Umbilical cord (tissue), 2 donors: Measurements from ENCODE around the gene KRTAP5-3. TPM values are rescaled to one million over a fixed set of nuclear protein-coding genes. Genes with fewer than 3 reads are reported as not detected.
"Not testable (repeated sequence)": the region's sequence is repeated elsewhere in the genome, so short reads cannot be mapped to it uniquely, and the experiment has no call there.

Source experiments
- DNase-seq: peaks from one replicate; pipeline ENCODE4 v3.0.0-alpha.2; 2015; ENCODE audit warnings: low spot score
- total RNA-seq: library from RNA; depleted of rRNA; stranded (reverse); fragments of >200 nt; gene quantifications from one replicate; pipeline ENCODE4 v1.2.3, GENCODE V29; 2014; ENCODE audit warnings: low replicate concordance; ENCODE audit not compliant: insufficient read depth

Gene KRTAP5-3
- total RNA-seq, 1 donor from 2014 or later, result not detected

DNA sequence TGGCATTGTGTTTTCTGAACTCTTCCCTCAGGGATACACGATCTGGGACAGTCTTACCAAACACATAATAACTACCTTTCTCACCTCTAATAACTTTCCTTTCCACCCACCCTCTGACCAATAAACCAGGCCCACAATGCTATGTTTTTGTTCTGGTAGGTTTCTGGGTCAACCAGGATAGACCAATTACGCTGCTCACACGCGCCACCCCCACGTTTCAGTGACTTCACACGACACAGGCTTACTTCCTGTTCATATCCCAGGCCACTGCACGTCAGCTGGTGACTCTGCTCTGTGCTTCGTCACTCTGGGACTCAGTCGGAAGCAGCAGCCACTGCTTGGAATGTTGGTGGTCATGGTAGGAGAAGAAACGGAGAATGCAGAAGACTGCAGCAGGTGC lies 11.2 kb upstream of the KRTAP5-3 start:
- no peak for DNase-seq

DNA sequence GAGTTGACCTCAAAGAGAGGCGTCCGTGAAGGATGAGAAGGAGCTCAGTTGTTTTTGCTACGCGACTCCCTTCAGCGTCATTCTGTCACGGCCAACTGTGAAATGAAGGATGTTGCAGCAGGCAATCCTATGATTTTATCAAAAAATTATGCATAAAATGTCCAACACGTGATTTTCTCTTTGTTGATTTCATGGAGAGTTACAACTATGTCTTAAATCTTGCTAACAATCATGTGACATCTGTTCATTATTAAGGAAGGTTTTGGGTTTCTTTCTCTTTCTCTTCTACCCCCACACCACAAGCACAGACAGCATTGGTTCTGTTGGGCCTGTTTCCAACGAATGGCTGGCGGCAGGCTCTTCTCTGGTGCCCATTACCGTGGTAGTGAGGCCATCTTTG lies 10.0 kb upstream of the KRTAP5-3 start:
- DNase-seq, result no peak

DNA sequence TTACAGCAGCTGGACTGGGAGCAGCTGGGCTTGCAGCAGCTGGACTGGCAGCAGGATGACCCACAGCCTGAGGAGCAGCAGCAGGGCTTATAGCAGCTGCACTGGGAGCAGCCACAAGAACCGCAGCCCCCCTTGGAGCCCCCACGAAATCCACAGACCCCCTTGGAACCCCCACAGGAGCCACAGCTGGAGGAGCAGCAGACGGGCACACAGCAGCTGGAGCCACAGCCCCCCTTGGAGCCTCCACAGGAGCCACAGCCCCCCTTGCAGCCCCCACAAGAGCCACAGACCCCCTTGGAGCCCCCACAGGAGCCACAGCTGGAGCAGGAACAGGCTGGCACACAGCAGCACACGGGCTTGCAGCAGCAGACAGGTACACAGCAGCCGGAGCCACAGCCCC lies 362 bp downstream of the KRTAP5-3 start:
- DNase-seq, result not testable (repeated sequence)

DNA sequence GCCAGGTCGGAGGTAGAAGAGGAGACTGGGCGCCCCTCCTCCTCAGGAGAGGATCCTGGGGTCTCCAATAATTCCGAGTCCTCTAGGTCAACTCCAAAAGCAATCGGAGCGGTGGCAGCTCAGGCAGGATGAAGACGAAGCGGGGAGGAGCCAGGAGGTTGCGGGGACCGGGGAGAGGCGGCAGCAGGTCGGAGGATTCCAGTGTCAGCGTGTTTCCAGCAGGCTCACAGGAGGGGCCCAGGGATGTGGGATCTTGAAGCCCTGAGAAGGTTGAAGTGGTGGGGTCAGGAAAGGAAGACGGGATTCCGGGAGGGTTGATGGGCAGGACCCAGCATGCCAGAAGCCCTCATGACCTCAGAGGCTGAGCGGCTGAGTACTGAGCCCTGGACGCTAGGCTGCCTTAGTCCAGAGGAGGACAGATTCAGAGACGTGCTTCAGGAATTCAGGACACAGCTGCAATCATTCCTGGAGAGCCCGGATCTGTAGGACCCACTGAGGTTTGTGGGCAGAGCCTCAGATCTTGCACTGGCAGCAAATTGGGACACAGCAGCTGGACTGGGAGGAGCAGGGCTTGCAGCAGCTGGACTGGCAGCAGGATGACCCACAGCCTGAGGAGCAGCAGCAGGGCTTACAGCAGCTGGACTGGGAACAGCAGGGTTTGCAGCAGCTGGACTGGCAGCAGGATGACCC lies 962 bp downstream of the KRTAP5-3 start:
- peak; percentile 49 for DNase-seq

DNA sequence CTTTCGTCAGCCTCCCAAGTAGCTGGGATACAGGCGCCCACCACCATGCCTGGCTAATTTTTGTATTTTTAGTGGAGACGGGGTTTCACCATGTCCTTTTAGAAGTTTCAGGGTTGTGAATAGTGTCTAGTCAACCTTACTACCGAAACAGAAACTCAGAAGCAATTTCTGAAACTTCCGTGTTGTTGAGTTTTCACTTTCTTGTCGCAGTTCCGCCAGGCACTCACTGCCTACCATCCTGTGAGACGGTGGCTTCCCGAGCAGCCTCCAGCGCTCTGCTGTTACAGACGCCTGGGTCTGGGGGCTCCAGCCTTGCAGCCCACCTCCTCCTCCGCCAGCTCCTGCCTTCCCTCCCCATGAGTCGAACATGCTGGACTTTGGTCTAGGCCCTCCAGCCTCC lies 2.3 kb downstream of the KRTAP5-3 start:
- not testable (repeated sequence) for DNase-seq

DNA sequence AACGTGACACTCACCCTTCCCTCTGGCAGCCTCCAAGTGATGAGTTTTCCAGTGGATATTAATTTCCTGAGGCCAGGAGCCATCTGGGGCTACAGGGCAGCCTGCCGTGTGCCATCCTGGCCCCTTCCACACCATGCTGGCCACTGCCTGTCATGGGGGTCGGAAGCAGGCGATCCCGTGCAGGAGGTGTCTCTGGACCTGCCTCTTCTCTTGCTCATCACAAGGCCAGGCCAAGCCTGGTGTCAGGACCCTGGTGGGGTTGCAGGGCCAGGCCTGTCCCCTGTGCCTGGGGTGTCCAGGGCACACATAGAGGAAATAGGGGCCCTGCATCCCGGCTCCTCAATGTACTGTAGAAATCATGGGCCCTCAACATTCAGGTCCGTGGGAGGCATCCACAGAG lies 3.6 kb downstream of the KRTAP5-3 start:
- DNase-seq, result no peak

DNA sequence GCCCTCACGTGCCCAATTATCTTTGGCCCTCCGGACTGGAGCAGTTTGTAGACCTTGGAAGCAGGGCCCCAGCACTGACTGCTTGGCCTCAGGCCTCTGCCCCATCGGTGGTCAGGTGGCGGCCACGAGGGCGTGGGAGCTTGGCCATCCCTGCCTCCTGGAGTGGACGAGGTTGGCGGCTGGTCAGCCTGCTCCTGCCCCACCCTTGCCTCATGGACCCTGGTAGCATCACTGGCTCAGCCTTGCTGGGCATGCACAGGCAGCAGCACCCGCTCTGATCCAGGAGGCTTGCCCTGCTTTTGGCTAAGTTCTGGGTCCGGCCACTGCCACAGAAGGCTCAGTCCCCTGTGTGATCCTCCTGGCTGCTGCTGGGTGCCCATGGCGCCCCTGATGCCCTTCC lies 4.1 kb downstream of the KRTAP5-3 start:
- no peak for DNase-seq

DNA sequence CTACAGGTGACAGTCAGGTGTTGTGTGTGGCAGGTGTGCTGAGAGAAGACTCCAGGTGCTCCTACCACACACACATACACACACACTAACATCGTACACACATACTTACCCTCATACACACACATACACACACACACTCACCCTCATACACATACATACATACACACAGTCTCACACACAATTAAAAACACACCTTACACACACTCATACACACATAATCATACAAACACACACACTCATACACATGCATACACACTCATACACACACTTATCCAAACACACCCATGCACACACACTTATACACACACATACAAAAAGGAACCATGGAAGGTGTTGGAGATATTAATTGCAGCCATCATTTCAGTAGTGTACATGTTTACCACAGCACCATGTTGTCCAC lies 4.6 kb downstream of the KRTAP5-3 start:
- no peak for DNase-seq

DNA sequence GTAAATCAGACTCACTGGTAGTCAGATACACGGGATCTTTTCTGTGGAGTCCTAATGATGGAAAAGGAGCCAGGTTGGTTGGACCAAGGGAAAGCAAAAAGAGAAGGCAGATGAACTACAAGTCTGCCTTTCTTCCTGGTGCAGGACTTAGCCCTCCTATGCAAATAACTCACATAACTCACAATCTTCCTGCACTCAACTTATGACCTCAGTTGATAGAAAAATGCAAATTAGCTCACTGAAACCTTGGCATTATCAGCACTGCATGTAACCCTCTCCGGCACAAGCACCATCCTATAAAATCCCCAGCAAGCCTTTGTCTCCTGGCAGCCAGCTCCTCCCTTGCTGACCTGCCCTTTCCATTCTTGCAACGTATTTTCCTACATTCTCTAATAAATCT lies 6.6 kb downstream of the KRTAP5-3 start:
- not testable (repeated sequence) for DNase-seq

DNA sequence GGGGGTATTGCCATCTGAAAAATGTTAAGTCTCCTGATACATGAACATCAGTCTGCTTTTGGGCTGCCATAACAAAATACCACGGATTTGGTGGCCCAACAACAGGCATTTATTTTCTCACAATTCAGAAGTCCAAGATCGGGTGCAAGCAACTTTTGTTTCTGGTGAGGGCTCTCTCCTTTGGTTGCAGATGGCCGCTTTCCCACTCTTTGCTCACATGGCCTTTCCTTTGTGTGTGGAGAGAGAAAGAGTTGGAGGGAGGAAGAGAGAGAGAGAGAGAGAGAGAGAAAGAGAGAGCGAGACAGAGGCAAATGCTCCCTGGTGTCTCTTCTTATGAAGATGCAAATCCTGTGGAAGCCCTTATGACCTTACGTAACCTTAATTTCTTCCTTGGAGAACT lies 7.6 kb downstream of the KRTAP5-3 start:
- no peak for DNase-seq

DNA sequence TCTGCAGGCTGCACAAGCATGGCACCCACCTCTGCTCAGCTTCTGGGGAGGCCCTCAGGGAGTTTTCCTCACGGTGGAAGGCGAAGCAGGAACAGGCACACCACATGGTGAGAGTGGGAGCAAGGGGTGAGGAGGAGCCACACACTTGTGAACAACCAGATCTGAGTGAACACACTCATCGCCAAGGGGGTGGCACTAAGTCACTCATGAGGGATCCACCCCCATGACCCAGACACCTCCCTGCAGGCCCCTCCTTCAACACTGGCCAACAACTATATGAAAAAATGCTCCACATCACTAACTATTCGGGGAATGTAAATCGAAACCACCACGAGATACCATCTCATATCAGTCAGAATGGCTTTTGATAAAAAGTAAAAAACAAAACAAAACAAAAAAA lies 9.4 kb downstream of the KRTAP5-3 start:
- DNase-seq, result no peak

DNA sequence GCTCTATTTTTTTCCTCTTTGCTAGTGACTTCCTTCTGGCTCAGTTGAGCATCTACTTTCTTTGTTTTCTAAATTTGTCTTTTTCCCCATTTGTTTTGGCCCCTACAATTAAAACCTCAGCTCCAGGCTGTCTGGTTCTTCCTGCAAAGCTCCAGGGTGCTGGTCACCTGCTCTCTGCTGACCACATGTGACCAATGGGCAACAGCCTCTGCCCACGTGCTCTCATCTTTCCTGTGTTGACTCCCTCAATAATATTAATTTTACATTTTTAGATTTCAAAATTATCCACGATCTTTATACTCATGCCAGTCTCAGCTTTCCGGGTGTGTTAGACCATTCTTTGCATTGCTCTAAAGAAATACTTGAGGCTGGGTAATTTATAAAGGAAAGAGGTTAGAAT lies 9.9 kb downstream of the KRTAP5-3 start:
- DNase-seq, result not testable (repeated sequence)

DNA sequence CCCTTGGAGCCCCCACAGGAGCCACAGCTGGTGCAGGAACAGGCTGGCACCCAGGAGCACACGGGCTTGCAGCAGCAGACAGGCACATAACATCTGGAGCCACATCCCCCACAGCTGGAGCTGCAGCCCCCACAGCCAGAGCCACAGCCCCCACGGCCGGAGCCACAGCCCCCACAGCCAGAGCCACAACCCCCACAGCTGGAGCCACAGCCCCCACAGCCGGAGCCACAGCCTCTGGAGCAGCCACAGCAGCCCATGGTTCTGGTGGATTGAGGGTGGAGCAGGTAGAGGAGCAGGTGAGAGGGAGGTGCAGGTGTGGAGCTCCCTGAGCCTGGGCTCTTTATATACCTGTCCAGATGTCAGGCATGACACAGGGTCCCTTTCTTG lies 10.3 kb downstream of the KRTAP5-3 start, which contains the start of gene KRTAP5-2:
KRTAP5-2 (minus strand) TSS at position 301 of the 387 bp plus-strand sequence; CDS start at position 257, 44 bp downstream.
- DNase-seq, result no peak

DNA sequence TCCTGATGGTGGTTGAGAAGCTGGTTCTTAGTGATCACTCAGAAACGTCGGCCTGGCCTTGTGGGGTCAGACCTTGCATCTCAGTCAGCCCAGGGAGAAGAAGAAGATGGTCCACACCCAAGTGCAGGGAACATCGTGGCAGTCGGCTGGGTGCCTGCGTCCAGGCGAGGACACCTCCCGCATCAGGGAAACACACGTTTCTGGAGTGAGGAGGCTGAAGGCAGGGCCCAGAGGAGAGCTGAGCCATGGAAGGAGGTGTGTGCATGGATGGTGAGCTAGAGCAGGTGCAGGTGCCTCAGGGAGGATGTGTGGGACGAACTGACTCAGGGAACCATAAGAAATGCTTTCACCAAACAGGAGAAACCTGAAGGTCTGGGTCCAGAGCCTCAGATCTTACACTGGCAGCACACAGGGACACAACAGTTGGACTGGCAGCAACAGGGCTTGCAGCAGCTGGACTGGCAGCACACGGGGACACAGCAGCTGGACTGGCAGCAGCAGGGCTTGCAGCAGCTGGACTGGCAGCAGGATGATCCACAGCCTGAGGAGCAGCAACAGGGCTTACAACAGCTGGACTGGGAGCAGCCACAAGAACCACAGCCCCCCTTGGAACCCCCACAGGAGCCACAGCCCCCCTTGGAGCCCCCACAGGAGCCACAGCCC lies 10.8 kb downstream of the KRTAP5-3 start:
- no peak for DNase-seq

DNA sequence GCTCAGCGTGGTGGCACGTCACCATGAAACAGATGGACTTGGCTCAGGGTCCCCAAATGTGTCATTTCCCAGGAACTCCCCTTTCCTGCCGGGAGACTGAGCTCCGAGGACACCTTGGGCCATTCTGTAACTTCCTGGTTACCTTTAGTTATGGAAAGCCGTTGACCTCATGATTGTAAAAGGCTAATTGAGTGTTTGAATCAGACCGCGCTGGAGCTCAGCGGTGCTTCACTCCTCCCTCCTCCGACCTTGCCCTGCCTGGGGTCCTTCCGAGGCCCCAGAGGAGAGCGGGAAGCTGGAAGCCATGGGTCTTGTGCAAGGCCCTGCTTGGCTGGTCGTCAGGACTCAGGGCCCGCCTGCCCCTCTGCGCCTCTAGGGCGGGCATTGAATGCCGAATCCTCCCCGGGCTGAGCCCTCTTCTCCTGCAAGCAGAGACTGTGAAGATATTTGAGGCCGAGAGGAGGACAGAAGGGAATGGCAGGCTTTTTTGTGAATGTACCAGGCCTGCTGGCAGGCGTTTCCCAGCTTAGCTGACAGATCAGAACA lies 11.6 kb downstream of the KRTAP5-3 start:
- DNase-seq, result not testable (repeated sequence)

DNA sequence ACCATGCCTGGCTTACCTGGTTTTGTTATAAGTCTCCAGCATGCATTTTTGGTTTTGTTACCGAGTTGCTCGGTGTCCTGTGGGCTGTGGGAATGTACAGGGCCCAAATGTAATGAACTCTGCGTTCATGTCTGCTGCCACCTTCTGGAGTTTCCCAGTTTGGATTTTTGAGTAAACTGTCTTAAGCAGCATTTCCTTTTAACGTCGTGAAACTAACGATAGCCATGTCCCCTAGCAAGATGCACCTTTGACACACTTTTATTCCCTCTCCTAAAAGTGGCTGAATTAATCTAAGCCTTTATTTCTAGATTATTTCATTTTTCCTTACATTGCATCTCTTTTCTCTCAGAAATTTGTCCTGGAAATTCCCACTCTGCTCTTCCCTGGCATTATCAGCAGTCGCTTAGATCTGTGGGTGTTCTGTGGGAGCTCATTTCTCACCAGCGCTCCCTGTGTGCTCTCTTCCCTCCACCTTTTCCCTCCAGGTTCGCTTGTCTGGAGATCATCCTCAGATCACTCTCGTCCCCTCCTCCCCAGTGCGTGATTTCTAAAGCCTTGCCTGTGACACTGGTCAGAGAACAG lies 12.2 kb downstream of the KRTAP5-3 start:
- DNase-seq, result not testable (repeated sequence)

DNA sequence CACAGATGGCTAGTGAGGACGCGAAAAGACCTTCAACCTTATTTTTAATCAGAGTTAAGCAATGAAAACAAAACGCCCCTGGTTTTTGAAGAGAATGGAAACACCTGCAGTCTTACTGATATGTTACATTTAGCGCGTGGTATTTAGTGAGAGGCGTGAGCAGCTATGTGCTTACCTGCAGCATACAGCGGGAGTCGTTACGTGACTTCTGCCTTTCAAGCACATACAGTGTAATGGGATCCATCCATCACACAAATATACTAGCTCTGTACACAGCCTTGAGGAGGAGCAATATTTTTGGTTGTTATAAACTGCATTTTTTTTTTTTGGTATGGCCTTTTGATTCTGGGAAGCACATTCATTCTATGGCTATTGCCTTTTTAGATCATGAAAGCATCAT lies 15.6 kb downstream of the KRTAP5-3 start:
- DNase-seq, result no peak

DNA sequence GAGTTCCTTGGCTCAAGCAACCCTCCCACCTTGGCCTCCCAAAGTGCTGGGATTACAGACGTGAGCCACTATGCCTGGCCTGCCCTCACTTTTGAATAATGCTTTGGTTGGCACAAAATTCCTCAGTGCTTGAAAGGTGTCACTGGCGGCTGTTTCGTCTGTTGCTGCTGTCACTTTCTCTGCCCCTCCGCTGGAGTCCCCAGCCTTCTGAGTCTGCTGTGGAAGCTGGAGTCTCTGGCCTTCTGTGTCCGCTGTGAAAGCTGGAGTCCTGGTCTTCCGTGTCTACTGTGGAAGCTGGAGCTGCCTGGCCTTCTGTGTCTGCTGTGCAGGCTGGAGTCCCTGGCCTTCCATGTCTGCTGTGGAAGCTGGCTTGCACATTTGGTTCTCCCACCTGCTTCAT lies 18.3 kb downstream of the KRTAP5-3 start:
- DNase-seq, result no peak

DNA sequence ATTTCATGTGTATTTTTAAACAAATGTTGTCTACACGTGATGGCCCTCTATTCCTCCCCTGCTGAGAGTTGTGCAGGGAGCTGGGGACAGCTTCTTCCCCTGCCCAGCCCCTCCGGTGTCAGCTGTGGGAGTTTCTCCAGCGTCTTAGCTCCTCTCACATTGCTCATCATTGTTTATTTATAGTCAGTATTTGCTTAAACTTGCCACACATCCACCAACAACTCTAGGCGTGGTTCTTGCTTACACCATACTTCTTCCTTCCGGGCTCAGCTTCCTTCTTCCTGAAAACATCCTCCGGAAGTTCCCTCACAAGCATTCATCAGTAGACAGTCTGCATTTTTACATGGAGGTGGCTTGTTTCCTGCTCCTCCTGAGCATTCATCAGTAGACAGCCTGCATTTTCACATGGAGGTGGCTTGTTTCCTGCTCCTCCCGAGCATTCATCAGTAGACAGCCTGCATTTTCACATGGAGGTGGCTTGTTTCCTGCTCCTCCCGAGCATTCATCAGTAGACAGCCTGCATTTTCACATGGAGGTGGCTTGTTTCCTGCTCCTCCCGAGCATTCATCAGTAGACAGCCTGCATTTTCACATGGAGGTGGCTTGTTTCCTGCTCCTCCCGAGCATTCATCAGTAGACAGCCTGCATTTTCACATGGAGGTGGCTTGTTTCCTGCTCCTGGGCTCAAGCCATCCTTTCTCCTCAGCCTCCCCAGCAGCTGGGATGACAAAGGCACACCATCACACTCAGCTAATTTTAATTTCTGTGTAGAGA lies 18.9 kb downstream of the KRTAP5-3 start:
- not testable (repeated sequence) for DNase-seq

DNA sequence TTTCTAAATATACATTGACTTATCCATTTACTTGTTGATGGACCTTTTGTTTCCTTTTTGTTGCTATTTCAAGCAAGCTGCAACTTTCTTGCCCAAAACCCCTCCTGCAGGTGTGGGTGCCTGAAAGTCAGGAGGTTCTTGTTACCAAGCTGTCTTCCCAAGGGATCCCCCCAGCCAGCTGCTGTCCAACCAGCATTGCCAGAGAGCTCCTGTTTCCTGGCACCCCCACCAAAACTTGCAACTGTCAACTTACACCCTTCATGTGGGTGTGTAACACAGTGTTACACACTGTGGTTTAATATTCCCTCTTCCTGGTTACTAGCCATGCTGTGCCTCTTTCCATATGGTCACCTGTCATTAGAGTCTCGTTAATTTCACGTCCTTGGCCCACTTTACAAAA lies 21.6 kb downstream of the KRTAP5-3 start:
- DNase-seq, result no peak

DNA sequence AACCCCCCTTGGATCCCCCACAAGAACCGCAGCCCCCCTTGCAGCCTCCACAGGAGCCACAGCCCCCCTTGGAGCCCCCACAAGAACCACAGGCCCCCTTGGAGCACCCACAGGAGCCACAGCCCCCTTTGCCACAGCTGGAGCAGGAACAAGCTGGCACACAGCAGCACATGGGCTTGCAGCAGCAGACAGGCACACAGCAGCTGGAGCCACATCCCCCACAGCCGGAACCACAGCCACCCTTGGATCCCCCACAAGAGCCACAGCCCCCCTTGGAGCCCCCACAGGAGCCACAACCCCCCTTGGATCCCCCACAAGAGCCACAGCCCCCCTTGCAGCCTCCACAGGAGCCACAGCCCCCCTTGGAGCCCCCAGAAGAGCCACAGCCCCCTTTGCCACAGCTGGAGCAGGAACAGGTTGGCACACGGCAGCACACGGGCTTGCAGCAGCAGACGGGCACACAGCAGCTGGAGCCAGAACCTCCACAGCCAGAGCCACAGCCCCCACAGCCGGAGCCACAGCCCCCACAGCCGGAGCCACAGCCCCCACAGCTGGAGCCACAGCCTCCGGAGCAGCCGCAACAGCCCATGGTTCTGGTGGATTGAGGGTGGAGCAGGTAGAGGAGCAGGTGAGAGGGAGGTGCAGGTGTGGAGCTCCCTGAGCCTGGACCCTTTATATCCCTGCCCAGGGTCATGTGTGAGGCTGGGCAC lies 23.4 kb downstream of the KRTAP5-3 start, which contains the start of gene KRTAP5-1:
KRTAP5-1 (minus strand) TSS at position 623 of the 710 bp plus-strand sequence; CDS start at position 589, 34 bp downstream.
- not testable (repeated sequence) for DNase-seq
